SH-SY5Y (cell line): Measurements from ENCODE around the gene SOX6.

Experiments used
- GATA2 ChIP-seq: IDR thresholded peaks from 2 replicates; pipeline ENCODE4 v1.6.1; 2011; ENCODE audit warnings: mild to moderate bottlenecking, low read depth, low read length
- GATA3 ChIP-seq: IDR thresholded peaks from 2 replicates; pipeline ENCODE4 v1.6.1; 2011; ENCODE audit warnings: low read depth, mild to moderate bottlenecking, low read length, moderate library complexity

Gene SOX6

DNA sequence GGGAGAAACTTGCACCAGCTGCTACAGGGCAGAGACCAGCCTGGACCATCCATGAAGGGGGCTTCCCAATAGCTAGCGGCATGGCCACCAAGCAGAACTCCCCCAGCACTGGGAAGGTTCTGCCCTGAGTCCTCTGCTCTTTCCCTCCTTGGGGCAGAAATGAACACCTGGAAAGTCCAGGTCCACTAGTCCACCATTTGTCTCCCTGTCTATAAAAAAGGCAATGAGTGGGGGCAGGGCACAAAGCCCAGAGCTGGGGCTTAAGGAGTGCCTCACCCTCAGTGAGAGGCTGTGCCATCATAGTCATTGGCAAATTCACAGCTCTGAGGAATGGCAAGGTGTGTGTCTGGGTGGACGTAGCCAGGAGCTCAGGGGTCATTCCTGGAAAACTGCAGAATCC, 420.3 kb downstream of the SOX6 start:
- TF ChIP-seq GATA3 (no peak), GATA2 (no peak)

- no peak for TF ChIP-seq GATA2
- no peak for TF ChIP-seq GATA3
Measured at GRCh38 chr11:15935373-15935772, 421.0 kb downstream of the SOX6 start.

DNA sequence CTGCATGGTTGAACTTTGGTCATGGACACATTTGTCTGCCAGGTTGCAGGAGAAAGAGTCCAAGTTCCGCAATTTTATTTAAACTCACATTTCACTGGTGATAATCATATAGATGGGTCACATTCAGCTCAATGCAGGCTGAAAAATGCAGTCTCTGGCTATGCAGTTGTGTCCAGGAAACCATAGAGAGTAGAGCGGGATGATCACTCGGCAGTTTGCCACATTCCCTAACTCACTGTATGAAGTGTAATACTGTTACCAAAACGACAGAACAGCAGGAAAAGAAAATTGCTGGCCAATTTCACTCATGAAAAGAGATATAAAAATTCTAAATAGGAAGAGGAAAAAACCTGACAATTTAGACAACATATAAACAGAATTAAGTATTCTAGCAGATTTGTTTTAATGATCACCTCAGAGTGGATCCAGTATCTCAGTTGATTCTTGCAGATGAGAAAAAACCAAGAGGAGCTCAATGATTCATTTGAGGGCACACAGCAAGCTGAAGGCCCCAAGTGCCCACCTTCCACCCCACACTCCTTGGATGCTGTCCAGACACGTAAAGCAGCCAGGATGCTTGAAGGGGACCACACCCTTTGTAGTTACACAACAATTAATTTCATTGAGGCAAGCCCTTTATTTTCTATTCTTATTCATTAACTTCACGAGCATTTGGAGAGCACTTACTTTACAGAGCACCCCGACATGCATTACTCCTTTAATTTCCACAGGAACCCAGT, 422.3 kb downstream of the SOX6 start:
- no peak for TF ChIP-seq GATA2
- no peak for TF ChIP-seq GATA3

DNA sequence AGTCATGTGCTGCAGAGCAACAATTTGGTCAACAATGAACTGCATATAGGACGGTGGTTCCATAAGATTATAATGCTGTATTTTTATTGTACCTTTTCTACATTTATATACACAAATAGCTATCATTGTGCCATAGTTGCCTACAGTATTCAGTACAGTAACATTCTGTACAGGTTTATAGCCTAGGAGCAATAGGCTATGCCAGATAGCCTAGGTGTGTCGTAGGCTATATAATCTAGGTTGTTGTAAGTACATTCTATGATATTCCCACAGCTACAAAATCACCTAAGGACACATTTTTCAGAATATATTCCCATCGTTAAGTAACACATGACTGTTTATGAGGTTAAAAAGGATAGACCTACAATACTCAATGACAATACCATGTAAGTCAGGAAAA, 423.9 kb downstream of the SOX6 start:
- no peak for TF ChIP-seq GATA3
- TF ChIP-seq GATA2, result no peak

DNA sequence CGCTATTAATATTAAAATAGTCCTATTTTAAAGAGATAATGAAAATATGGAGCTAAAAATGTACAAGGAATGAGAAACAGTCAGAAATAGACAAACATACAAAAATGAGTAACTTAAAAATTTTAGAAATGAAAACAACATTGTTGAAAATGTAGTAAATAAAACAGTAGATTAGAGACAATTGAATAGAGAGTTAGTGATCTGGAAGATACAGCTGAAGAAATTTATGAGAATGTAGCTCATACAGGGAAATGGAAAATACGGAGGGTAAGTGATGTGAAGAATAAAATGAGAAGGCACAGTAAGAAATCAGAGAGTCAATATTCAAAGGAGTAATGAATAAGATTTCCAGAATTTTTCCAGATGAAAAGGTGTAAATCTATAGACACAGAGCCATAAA, 424.8 kb downstream of the SOX6 start:
- TF ChIP-seq GATA3 (no peak), GATA2 (no peak)

DNA sequence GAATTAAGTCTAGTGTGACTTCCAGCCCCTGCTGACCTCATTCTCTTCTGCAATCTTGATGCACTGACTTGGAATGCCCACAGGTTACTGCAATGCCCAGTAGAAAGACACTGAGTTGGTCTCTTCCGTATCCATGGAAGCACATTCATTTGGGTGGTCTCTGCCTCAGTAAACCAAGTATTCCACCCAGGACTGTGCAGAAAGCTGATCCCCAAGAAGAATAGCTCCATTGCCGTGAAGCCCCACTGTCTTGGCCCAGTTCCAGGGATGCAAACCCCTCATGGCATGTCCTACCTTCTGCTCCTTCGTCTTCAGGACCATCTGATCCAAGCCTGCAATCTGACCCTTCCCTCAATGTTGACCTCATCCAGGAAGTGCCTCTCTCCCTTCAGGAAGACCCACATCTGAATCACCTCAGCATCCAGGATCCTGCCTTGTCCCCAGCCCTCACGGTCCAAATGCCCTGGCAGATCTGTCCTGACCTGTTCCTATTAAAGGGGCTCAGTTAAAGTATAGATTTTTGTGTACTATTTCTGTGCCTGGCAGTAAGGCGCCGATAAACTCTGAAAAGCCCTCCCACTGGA, 425.8 kb downstream of the SOX6 start:
- TF ChIP-seq GATA2, result no peak
- no peak for TF ChIP-seq GATA3

- TF ChIP-seq GATA2 (no peak), GATA3 (no peak)
Measured at GRCh38 chr11:15929371-15929901, 426.9 kb downstream of the SOX6 start.

DNA sequence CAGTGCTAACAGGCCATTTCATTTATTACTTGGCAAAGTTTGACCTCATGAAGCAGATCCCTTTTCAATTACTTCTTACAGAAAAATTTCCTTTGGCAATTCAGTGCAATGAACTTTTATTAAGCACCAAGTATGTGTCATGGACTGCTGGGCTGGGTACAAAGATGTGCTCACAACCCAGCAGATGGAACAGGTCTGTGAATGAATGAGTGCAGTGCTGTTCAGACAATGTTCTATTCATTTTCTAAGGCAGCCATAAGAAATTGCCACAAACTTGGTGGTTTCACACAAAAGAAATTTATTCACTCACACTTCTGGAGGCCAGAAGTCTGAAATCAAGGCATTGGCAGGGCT, 428.5 kb downstream of the SOX6 start:
- no peak for TF ChIP-seq GATA3

DNA sequence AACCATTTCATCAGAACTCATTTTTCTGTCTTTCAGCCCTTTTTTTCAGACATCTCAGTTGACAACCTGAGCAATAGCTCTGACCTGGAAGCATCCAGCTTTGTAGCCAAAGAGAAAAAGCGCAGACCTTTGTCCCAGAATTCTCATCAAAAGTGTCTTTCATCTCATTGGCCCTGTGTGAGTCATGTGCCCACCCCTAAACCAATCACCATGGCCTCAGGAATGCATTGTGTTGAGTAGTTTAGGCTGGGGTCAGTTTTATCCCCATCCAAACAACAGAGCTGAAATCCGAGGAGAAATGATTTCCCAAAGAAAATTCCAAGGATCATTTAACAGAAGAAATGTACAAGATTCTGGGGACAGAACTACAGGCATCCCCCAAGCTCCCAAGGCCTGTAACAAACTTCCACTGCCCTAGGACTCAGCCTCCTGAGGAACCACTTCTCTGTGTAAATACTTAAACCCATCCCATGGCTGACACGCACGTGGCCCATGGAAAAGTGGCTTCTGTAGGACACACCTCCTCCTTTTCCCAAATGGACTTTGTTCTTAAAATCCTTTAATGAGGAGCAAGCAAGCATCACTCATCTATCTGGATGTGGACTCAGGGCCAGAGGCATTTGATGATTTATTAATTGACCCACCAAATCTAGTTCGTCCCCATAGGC, 429.0 kb downstream of the SOX6 start:
- no peak for TF ChIP-seq GATA2
- TF ChIP-seq GATA3, result no peak

DNA sequence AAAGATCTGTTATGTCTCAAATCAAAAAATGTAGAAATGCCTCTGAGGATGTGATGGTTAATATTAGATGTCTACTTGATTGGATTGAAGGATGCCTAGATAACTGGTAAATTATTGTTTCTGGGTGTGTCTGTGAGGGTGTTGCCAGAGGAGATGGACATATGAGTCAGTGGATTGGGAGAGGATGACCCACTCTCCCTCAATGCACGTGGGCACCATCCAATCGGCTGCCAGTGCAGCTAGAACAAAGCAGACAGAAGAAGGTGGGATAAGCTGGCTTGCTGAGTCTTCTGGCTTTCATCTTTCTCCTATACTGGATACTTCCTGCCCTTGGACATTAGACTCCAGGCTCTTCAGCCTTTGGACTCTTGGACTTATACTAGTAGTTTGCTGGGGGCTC, 430.3 kb downstream of the SOX6 start:
- no peak for TF ChIP-seq GATA2
- TF ChIP-seq GATA3, result no peak

DNA sequence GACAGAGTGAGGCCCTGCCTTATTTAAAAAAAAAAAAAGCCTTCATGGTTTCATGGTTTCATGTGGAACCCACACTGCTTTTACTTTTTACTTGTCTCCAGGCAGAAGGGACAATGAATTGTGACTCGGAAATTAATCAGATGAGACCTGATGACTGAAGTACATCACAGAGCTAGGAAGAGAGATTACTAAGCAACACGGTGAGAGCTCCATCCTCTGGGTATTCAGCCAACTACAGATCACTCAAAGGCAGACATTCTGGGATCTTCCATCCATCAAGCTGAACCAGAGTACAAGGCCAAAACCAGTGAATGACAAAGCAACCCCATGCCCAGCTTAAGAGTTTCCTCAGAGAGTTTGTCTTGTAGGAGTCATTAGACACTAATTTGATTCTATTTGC, 433.2 kb downstream of the SOX6 start:
- no peak for TF ChIP-seq GATA3
- no peak for TF ChIP-seq GATA2

DNA sequence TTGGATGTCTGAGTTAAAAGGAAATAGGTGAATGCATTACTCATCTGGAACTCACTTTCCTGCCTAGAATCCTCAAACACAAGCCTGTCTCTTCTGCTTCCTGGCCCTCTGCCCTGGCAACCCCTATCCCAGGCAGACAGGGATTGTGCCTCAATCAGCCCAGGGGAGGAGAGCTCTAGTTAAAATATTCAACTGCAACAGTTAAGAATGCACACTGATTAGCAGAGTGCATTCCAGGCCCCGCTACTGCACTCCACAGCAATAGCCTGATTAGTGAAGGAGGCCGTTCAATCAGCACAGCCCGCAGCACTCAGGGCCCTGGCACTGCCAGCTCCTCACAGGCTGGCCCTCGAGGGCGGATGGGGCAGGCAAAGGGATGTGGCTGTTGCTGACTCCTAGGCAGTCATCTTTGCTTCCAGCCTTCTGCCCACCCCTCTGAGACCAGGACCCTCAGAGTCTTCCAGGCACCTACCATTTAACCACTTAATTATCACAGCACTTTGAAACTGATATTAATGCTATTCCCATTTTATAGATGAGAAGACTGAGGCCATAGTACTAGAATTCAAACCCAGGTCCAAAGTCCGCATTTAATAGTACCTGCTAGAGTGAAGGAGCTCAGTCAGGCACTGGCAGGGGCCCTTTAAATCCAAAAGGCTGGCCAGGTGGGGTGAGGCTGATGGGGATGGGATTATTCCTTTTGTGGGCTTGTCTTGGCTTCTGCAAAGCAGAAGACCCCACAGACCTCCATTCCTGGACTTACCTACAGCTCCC, 435.3 kb downstream of the SOX6 start:
- TF ChIP-seq GATA2 (no peak), GATA3 (no peak)

GRCh38 chr11:15918674-15919073, 437.7 kb downstream of the SOX6 start:
- no peak for TF ChIP-seq GATA2
- no peak for TF ChIP-seq GATA3

DNA sequence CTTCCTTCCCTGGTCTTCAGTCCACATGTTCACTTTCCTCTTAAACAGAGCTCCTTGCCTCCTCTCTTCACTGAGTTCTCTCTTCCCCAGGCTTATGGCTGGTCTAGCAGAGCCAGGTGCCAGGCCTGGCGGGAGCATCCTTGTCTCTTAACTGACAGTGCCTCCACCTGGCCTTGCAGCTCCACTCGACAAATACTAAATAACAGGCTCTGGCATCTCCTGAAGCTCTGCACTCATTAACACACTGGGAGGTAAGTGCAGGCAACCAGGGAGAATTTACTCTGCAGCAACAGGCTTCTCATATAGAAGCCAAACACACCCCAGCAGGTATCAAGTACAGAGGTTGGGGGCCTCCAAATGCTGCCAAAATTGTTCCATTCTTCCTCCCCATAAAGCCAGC, 438.1 kb downstream of the SOX6 start:
- TF ChIP-seq GATA3, result no peak
- no peak for TF ChIP-seq GATA2
